Stimulated activated CD8-positive, alpha-beta memory T cell treated with anti-CD3 and anti-CD28 coated beads, Interleukin-2, amount 100 ng/mL, for 48 hours (primary cell): ENCODE results near the gene GGA3.
"Not testable (repeated sequence)": the region's sequence is repeated elsewhere in the genome, so short reads cannot be mapped to it uniquely, and the experiment has no call there.

Experiments used
- DNase-seq, 2 donors: peaks; one replicate each; pipeline ENCODE4 v3.0.0-alpha.2; 2020; ENCODE audit warnings: low read depth in 2 of 2

GGA3 gene

DNA sequence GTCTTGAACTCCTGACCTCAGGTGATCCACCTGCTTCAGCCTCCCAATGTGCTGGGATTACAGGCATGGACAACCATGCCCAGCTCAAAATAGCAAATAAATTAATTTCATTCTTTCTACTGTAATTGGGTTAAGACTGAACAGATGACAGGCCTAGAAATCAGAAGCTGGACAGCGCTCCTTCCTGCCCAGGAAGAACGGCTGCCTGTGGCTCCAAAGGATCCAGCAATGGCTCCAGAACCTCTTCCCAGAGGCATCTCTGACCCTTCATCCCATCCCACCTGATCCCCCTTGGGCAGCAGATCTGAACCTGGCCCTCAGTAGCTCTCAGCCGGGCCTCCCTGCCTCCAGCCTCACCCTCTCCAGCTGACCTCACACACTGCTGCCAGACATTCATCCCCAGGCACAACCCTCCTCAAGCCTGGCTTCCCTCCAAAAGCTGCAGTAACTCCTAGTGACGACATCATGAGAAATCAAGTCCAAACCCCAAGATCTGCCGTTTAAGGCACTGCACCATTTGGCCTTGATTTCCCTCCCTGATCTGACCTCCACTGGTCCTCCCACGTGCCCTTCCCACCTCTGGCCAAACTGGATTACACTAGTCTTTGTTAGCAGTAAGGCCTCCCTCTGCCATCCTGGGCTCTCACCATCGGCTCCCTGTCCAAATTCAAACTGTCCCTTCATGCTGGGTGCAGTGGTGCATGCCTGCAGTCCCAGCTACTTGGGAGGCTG, 12.7 kb upstream of the GGA3 start:
- no peak for DNase-seq

DNA sequence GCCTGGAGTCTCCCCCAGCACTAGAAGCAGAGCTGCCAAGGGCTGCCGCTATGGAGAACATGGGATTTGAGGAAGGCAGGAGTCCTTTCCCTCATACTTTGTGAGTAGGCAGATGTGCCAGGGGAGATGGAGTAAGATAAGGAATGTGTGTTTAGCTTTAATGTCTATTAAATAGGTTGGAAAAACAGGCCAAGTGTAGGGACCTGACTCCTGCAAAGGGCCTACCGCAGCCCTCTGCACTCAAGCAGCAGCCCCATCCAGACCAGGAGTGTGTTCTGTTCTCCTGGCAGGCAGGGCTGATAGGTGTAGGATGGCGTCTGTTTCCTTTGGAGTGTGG, 11.4 kb upstream of the GGA3 start:
- DNase-seq, result no peak

DNA sequence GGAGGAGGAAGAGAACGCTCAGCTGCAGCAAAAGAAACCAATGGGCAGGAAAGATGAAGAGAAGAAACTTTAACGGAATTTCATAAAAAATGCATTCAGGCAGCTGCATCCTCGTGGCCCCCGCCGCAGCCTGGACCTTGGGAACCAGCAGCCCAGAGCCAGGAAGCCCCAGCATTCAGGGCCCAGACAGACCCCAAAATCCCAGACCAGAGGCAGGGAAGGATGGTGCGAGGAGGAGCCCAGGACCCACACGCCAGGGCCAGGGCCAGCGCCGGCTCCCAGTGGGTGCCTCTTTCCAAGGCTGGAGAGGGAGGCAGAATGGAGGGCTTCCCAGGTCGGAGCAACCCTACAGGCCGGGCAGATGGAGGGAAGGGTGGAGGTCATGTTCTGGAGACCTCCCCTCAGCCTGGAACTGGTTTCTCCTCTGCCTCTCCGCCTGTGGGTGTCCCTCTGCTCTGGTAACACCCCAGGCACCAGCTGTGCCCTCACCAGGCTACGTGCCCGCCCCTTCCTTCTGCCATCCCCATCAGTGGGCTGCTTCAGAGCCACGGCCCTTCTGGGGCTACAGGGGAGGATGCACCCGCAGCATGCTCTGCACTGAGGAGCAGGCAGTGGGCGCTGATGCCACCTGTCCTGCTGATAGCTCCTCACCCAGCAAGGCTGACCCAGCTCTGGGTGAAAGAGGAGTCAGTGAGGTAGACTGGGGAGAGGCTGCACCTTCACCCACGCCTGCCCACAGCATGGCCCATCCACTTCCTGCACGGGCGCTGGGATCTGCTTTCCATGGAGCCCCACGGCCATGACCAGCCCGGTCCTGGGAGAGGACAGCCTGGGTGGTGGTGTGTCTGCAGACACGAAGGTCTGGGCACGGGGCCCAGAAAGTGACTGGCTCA, 10.8 kb upstream of the GGA3 start:
- no peak for DNase-seq

- peak; percentile 82 to 90 for DNase-seq
These were observed 10.0 kb upstream of the GGA3 start for GRCh38 chr17:75271233-75271954.

DNA sequence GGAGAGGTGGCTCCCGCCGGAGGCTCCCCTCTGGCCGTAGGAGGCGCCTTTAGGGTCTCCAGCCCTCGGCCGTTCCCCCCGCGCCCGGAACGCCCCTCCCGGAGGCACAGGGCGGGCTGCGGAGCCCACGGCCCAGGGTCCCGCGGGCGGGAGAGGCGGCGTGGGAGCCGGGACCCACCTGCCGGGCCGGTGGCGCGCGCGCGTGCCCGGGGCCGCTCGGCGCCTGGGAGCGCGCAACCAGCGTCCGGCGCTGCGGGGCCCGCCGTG, 9.5 kb upstream of the GGA3 start, which contains the start of gene MIF4GD:
MIF4GD (minus strand) TSS at position 266 of the 267 bp plus-strand sequence. CDS start 1,036 bp downstream, outside the sequence.
- DNase-seq, result no peak

GRCh38 chr17:75270218-75270965, 9.0 kb upstream of the GGA3 start:
- peak; percentile 60 for DNase-seq

- DNase-seq, result no peak
These were observed 8.4 kb upstream of the GGA3 start for GRCh38 chr17:75269844-75270217.

DNA sequence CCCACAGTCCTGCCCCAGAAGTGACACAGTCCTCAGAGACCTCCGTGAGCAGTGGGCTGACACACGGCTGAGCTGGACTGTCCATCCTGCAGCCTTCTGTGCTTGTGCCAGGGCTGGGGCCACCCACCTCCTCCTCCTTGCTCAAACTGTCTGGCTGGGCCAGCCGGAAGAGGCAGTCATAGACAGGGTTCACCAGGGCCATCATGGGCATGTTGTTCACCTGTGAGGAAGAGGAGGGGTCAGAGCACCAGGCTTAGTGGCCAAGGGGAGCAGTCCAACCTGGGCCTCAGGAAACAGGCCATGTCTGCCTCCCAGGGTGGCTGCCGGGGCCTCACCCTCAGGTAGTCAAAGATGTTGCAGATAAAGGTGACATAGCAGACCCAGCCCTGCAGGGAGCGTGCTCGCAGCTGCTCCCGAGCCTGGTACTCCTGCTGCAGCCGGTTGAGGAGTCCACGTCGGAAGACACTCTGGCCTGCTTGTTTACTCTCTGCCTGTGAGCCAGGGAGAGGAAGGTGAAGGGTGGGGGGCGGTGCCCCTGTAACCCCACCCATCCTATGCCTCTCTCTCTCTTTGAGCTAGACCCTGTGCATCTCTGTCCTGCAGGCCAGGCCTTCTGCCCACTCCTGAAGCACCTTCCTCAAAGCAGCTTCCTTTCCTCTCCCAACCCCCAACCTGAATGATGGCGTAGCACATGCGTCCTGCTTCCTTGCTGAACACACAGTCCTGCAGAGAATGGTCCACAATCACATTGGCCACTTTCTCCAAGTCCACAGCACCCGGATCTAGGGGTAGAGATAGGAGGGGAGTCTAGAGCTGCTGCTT, 6.2 kb upstream of the GGA3 start:
- no peak for DNase-seq

GRCh38 chr17:75267153-75267410, 5.7 kb upstream of the GGA3 start:
- DNase-seq, result no peak

DNA sequence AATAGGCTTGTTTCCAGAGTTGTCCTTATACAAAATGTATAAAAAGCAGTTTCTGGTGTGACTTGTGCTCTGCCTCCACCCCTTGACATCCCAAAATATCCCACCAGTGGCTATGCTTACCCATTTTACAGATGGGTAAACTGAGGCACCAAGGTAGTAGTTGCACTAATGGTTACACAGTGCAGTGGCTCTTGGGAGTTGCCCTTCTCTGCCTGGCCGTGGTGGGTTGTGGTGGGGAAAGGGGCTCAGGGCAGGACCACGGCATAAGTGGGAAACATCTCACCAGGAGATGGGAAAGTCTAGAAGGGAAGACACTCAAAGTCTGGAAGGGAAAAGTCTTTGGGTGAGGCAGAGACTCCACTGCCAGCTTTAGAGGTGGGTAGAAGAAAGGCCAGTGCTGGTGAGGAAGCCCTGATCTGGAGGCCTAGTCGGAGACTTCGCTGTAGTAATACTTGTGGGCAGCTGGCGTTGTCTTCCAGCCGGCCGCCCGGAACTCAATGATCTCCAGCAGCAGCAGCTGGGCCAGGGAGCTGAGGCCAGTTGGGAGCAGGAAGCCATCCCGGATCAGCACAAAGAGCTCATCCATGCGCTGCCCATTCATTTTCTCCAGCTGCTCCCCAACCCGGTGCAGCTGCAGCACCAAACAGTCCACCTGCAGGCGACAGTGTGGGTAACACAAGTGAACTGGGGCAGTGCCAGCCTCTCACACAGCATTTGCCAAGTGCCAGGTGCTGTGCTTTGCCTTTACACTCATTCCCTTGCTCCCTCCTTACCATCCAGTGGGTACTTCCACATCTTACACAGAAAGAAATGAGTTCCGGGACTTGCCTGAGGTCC, 5.1 kb upstream of the GGA3 start:
- DNase-seq, result no peak

GRCh38 chr17:75265614-75266315, 4.4 kb upstream of the GGA3 start:
- DNase-seq, result no peak

GRCh38 chr17:75263055-75263454, 1.6 kb upstream of the GGA3 start:
- DNase-seq, result no peak

- DNase-seq, result no peak
These were observed 753 bp upstream of the GGA3 start for GRCh38 chr17:75262112-75262606.

DNA sequence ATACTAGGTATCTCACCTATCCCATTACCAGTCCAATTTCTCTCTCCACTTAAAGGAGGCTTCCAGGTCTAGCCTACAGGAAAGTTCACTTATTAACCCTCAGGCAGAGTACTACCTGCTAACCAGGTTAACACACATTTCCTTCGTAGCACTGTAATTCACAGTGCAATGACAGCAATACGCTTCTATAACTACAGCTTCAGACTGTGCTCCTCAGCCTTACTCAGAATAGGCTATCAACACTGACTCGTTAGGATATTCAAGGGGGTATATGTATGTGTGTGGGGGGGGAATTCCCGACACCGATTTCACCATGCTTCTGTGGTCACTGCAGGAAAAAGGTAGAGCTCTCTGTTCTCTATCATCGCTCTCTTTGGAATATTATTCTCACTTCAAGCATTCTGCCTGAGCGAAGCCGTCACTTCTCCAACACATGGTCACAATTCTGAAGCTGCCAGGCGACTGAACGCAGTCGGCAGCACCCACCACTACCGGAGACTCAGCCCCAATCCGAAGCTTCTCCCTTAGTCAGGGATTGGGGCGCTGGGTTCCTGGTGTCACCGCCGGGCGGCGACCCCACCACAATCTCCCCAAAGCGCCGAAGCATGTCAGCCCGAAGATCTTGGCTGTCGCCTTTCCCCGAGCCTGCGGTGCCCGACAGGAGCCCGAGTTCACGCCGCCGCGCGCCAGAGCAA, 618 bp downstream of the GGA3 start:
- DNase-seq, result no peak

- DNase-seq, result not testable (repeated sequence)
These were observed 4.2 kb downstream of the GGA3 start for GRCh38 chr17:75257228-75257627.

GRCh38 chr17:75255954-75256698, 5.3 kb downstream of the GGA3 start:
- not testable (repeated sequence) for DNase-seq

DNA sequence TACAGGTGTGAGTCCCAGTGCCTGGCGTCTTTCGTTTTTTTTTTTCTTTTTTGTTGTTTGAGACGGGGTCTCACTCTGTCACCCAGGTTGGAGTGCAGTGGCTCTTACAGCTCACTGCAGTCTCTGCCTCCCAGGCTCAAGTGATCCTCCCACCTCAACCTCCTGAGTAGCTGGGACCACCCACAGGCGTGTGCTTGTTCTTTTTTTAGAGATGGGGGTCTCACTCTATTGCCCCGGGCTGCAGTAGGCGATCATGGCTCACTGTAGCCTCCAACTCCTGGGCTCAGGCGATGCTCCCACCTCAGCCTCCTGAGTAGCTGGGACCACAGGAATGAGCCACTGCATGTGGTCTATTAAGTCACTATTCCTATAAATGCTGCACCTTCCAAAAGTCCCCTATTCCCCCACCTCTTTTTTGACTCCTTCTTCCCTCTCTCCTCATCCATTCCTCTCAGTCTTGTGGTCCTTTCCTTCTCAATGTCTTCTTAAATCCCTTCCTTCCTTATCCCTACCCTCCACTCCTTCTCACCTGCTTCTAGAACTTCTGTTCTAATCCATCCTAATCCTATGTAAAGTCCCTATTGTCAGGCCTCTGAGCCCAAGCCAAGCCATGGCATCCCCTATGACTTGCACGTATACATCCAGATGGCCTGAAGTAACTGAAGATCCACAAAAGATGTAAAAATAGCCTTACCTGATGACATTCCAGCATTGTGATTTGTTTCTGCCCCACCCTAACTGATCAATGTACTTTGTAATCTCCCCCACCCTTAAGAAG, 9.2 kb downstream of the GGA3 start:
- no peak for DNase-seq
